GM08714 (cell line): ENCODE measurements around the gene SMAD5.

Experiments
- H3K4me3 ChIP-seq: fragments of 200-500 bp; sonication (Bioruptor generic); 2 replicates; pipeline ENCODE4 v1.5.1; 2014; ENCODE audit warnings: mild to moderate bottlenecking, low read length, inconsistent platforms
- ZNF274 ChIP-seq: IDR thresholded peaks from 2 replicates; pipeline ENCODE4 v1.6.1; 2012; ENCODE audit warnings: mild to moderate bottlenecking, low read depth, low read length

SMAD5 gene

GRCh38 chr5:136193322-136193935, 60.8 kb downstream of the SMAD5 start:
- H3K4me3 ChIP-seq = no peak overlapping the region
- no peak for TF ChIP-seq ZNF274

GRCh38 chr5:136194576-136194975, 61.9 kb downstream of the SMAD5 start:
- TF ChIP-seq ZNF274 = no peak
- no peak overlapping the region for H3K4me3 ChIP-seq

GRCh38 chr5:136195971-136196820, 63.6 kb downstream of the SMAD5 start:
- no peak for TF ChIP-seq ZNF274
- H3K4me3 ChIP-seq = no peak overlapping the region

- no peak for TF ChIP-seq ZNF274
- H3K4me3 ChIP-seq = no peak overlapping the region
Observed at GRCh38 chr5:136197462-136198142, 65.0 kb downstream of the SMAD5 start.

GRCh38 chr5:136198453-136198852, 65.8 kb downstream of the SMAD5 start:
- no peak for TF ChIP-seq ZNF274
- H3K4me3 ChIP-seq = no peak overlapping the region

- H3K4me3 ChIP-seq = no peak overlapping the region
- no peak for TF ChIP-seq ZNF274
Observed at GRCh38 chr5:136199408-136199807, 66.8 kb downstream of the SMAD5 start.

- no peak overlapping the region for H3K4me3 ChIP-seq
- no peak for TF ChIP-seq ZNF274
Observed at GRCh38 chr5:136200130-136200529, 67.5 kb downstream of the SMAD5 start.

GRCh38 chr5:136200761-136201160, 68.1 kb downstream of the SMAD5 start:
- TF ChIP-seq ZNF274 = no peak
- H3K4me3 ChIP-seq = no peak overlapping the region

GRCh38 chr5:136201870-136202269, 69.2 kb downstream of the SMAD5 start:
- no peak overlapping the region for H3K4me3 ChIP-seq
- TF ChIP-seq ZNF274 = no peak

- TF ChIP-seq ZNF274 = no peak
- H3K4me3 ChIP-seq = no peak overlapping the region
Observed at GRCh38 chr5:136202469-136203205, 70.0 kb downstream of the SMAD5 start.

GRCh38 chr5:136203303-136203922, 70.8 kb downstream of the SMAD5 start:
- no peak for TF ChIP-seq ZNF274
- H3K4me3 ChIP-seq = no peak overlapping the region

- TF ChIP-seq ZNF274 = no peak
- no peak overlapping the region for H3K4me3 ChIP-seq
Observed at GRCh38 chr5:136205061-136205702, 72.5 kb downstream of the SMAD5 start.

- no peak overlapping the region for H3K4me3 ChIP-seq
- TF ChIP-seq ZNF274 = no peak
Observed at GRCh38 chr5:136205941-136206340, 73.3 kb downstream of the SMAD5 start.
